ENCODE results near the gene CLIP2.

DNA sequence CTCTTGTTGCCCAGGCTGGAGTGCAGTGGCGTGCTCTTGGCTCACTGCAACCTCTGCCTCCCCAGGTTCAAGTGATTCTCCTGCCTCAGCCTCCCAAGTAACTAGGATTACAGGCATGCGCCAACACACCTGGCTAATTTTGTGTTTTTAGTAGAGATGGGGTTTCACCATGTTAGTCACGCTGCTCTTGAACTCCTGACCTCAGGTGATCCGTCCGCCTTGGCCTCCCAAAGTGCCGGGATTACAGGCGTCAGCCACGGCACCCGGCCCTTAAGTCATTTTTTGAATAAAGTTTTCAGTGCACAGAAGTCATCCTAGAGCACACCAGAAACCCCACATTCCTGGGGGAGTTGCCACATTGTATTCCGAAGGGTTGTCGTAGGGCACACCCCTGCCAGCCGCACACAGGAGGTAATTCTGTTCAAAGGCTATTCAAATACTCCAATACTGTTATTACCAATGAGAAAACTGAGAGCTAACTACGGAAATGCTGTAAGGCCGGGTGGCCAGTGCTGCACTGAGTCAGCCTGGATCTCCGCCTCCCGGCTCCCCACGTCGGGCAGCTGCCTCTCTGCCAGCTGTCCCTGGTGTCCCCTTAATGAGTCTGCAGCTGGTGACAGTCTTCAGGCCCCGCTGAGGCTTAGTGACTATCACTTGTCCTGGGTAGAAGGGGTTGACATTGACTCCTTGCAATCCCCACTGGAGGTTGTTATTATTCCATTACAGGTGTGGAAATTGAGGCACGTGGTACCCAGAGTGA, 26.4 kb upstream of the CLIP2 start:
- TF ChIP-seq ZBTB7A (IDR thresholded peaks at IDR 0.05; ENCODE audit: low read depth) (no peak), YY1 (IDR thresholded peaks at IDR 0.05; ENCODE audit: low read depth) (no peak), EP300 (IDR thresholded peaks at IDR 0.05; ENCODE audit: borderline replicate concordance) (no peak), RAD21 (IDR thresholded peaks at IDR 0.05; ENCODE audit: low read depth) (no peak), FOXM1 (IDR thresholded peaks at IDR 0.05; ENCODE audit: borderline replicate concordance, low read depth) (no peak), NFIC (IDR thresholded peaks at IDR 0.05) (no peak), TAF1 (IDR thresholded peaks at IDR 0.05; ENCODE audit: low read depth) (no peak), EGR1 (IDR thresholded peaks at IDR 0.05) (no peak), TCF12 (IDR thresholded peaks at IDR 0.05; ENCODE audit: low read depth) (no peak), TEAD4 (IDR thresholded peaks at IDR 0.05) (no peak)
- TF ChIP-seq, protein P1, sequence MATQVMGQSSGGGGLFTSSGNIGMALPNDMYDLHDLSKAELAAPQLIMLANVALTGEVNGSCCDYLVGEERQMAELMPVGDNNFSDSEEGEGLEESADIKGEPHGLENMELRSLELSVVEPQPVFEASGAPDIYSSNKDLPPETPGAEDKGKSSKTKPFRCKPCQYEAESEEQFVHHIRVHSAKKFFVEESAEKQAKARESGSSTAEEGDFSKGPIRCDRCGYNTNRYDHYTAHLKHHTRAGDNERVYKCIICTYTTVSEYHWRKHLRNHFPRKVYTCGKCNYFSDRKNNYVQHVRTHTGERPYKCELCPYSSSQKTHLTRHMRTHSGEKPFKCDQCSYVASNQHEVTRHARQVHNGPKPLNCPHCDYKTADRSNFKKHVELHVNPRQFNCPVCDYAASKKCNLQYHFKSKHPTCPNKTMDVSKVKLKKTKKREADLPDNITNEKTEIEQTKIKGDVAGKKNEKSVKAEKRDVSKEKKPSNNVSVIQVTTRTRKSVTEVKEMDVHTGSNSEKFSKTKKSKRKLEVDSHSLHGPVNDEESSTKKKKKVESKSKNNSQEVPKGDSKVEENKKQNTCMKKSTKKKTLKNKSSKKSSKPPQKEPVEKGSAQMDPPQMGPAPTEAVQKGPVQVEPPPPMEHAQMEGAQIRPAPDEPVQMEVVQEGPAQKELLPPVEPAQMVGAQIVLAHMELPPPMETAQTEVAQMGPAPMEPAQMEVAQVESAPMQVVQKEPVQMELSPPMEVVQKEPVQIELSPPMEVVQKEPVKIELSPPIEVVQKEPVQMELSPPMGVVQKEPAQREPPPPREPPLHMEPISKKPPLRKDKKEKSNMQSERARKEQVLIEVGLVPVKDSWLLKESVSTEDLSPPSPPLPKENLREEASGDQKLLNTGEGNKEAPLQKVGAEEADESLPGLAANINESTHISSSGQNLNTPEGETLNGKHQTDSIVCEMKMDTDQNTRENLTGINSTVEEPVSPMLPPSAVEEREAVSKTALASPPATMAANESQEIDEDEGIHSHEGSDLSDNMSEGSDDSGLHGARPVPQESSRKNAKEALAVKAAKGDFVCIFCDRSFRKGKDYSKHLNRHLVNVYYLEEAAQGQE (IDR thresholded peaks at IDR 0.05; ENCODE audit: low read depth), result no peak
- TF ChIP-seq, protein P2, sequence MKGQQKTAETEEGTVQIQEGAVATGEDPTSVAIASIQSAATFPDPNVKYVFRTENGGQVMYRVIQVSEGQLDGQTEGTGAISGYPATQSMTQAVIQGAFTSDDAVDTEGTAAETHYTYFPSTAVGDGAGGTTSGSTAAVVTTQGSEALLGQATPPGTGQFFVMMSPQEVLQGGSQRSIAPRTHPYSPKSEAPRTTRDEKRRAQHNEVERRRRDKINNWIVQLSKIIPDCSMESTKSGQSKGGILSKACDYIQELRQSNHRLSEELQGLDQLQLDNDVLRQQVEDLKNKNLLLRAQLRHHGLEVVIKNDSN (IDR thresholded peaks at IDR 0.05), result no peak
